Measurements from ENCODE around the gene TRAPPC10. TPM values are rescaled to one million over a fixed set of nuclear protein-coding genes. Genes with fewer than 3 reads are reported as not detected.

The TRAPPC10 gene
- total and polyA plus RNA-seq, 4 donors, result 7.7 to 43.5 (median 29.7) TPM

DNA sequence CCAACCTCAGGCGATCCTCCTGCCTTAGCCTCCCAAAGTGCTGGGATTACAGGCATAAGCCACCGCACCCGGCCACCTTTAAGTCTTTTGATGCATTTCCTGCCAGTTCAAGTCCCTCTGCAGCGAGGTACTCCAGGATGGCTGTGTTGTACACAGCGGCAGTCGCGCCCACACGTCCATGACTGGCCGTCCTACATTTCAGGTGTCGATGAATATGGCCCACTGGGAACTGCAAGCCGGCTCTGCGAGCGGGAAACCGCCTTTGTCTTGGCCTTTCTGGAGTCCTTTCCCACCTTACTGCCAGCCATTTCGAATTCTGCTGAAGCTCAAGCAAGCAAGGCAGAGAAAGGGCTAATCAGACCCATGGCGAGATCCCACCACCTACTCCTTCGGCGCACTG, 34.6 kb downstream of the TRAPPC10 start:
- no peak for ATAC-seq (ENCODE audit: insufficient read depth, low FRiP score)
- H3K9me3 ChIP-seq (ENCODE audit: control insufficient read depth in 4 of 4, insufficient read depth in 3 of 4, low read length in 3 of 4), result no peaks in the 10 kb centered on the region
- WGBS, 2 donors, result 97% methylated on average over 18 of the region's 18 CpGs

GRCh38 chr21:44047996-44048560, 36.0 kb downstream of the TRAPPC10 start:
- ATAC-seq (ENCODE audit: insufficient read depth, low FRiP score), result no peak
- H3K9me3 ChIP-seq (ENCODE audit: control insufficient read depth in 4 of 4, insufficient read depth in 3 of 4, low read length in 3 of 4), result no peaks in the 10 kb centered on the region
- TF ChIP-seq CTCF (IDR thresholded peaks at IDR 0.05; ENCODE audit: control extremely low read depth, extremely low read depth), result no peak
- H3K27ac ChIP-seq (ENCODE audit: low read depth in 1 of 2, low read length in 1 of 2), result no peak overlapping the region
- H3K9ac ChIP-seq (ENCODE audit: insufficient read depth in 1 of 2, low read length in 2 of 2), result no peak overlapping the region
- no peak for DNase-seq
- 90 to 95% methylated on average over 7 of the region's 7 CpGs for WGBS, 2 donors
- no peak overlapping the region for H3K4me3 ChIP-seq
- peaks cover 0 to 17% (median 0%) of the 10 kb centered on the region in 4 donors for H3K36me3 ChIP-seq (ENCODE audit: control insufficient read depth in 4 of 4, insufficient read depth in 4 of 4, low read length in 4 of 4)
- peaks cover 0 to 18% (median 5%) of the 10 kb centered on the region in 5 donors for H3K4me1 ChIP-seq (ENCODE audit: control insufficient read depth in 5 of 5, insufficient read depth in 5 of 5, low read length in 5 of 5)
- no peaks in the 10 kb centered on the region for H3K27me3 ChIP-seq (ENCODE audit: control insufficient read depth in 3 of 3, insufficient read depth in 3 of 3, low read length in 2 of 3)

More for the DNA sequence above, 34.6 kb downstream of the TRAPPC10 start:
- Histone ChIP-seq H3K4me3 (no peak overlapping the region), H3K4me1 (ENCODE audit: control insufficient read depth in 5 of 5, insufficient read depth in 5 of 5, low read length in 5 of 5) (peaks cover 0 to 11% (median 0%) of the 10 kb centered on the region in 5 donors), H3K27ac (ENCODE audit: low read depth in 1 of 2, low read length in 1 of 2) (no peak overlapping the region), H3K27me3 (ENCODE audit: control insufficient read depth in 3 of 3, insufficient read depth in 3 of 3, low read length in 2 of 3) (no peaks in the 10 kb centered on the region), H3K9ac (ENCODE audit: insufficient read depth in 1 of 2, low read length in 2 of 2) (no peak overlapping the region), H3K36me3 (ENCODE audit: control insufficient read depth in 4 of 4, insufficient read depth in 4 of 4, low read length in 4 of 4) (peaks cover 0 to 13% (median 0%) of the 10 kb centered on the region in 4 donors)
- TF ChIP-seq CTCF (IDR thresholded peaks at IDR 0.05; ENCODE audit: control extremely low read depth, extremely low read depth), result no peak
- DNase-seq, result no peak

- peaks cover 0 to 18% (median 5%) of the 10 kb centered on the region in 5 donors for H3K4me1 ChIP-seq (ENCODE audit: control insufficient read depth in 5 of 5, insufficient read depth in 5 of 5, low read length in 5 of 5)
- H3K9me3 ChIP-seq (ENCODE audit: control insufficient read depth in 4 of 4, insufficient read depth in 3 of 4, low read length in 3 of 4), result no peaks in the 10 kb centered on the region
- no peak overlapping the region for H3K9ac ChIP-seq (ENCODE audit: insufficient read depth in 1 of 2, low read length in 2 of 2)
- H3K4me3 ChIP-seq, result no peak overlapping the region
- no peaks in the 10 kb centered on the region for H3K27me3 ChIP-seq (ENCODE audit: control insufficient read depth in 3 of 3, insufficient read depth in 3 of 3, low read length in 2 of 3)
- TF ChIP-seq CTCF (IDR thresholded peaks at IDR 0.05; ENCODE audit: control extremely low read depth, extremely low read depth), result no peak
- no peak for ATAC-seq (ENCODE audit: insufficient read depth, low FRiP score)
- whole genome bisulfite sequencing, 2 donors, result 74 to 78% methylated on average over 5 of the region's 5 CpGs
- no peak for DNase-seq
- no peak overlapping the region for H3K27ac ChIP-seq (ENCODE audit: low read depth in 1 of 2, low read length in 1 of 2)
- peaks cover 0 to 13% (median 0%) of the 10 kb centered on the region in 4 donors for H3K36me3 ChIP-seq (ENCODE audit: control insufficient read depth in 4 of 4, insufficient read depth in 4 of 4, low read length in 4 of 4)
These were observed 37.1 kb downstream of the TRAPPC10 start for GRCh38 chr21:44049182-44049581.

GRCh38 chr21:44049606-44050005, 37.5 kb downstream of the TRAPPC10 start:
- Histone ChIP-seq H3K4me3 (no peak overlapping the region), H3K9ac (ENCODE audit: insufficient read depth in 1 of 2, low read length in 2 of 2) (no peak overlapping the region), H3K9me3 (ENCODE audit: control insufficient read depth in 4 of 4, insufficient read depth in 3 of 4, low read length in 3 of 4) (no peaks in the 10 kb centered on the region), H3K4me1 (ENCODE audit: control insufficient read depth in 5 of 5, insufficient read depth in 5 of 5, low read length in 5 of 5) (peaks cover 0 to 18% (median 5%) of the 10 kb centered on the region in 5 donors), H3K27me3 (ENCODE audit: control insufficient read depth in 3 of 3, insufficient read depth in 3 of 3, low read length in 2 of 3) (no peaks in the 10 kb centered on the region), H3K36me3 (ENCODE audit: control insufficient read depth in 4 of 4, insufficient read depth in 4 of 4, low read length in 4 of 4) (peaks cover 0 to 13% (median 0%) of the 10 kb centered on the region in 4 donors), H3K27ac (ENCODE audit: low read depth in 1 of 2, low read length in 1 of 2) (no peak overlapping the region)
- ATAC-seq (ENCODE audit: insufficient read depth, low FRiP score), result no peak
- WGBS, 2 donors, result 96 to 98% methylated on average over 3 of the region's 3 CpGs
- no peak for TF ChIP-seq CTCF (IDR thresholded peaks at IDR 0.05; ENCODE audit: control extremely low read depth, extremely low read depth)
- DNase-seq, result no peak
